NCI-H2029 (cell line): ENCODE measurements around the gene DMWD.
A peak's percentile ranks its signal among the peaks of the same experiment; 100 is the strongest.
"Not testable (repeated sequence)": the region's sequence is repeated elsewhere in the genome, so short reads cannot be mapped to it uniquely, and the experiment has no call there.

Source experiments
- DNase-seq: peaks from one replicate; lab custom pipeline; 2025; lab: John Stamatoyannopoulos, UW

DMWD gene

GRCh38 chr19:45816236-45817009, 23.8 kb upstream of the DMWD start:
- DNase-seq = no peak

DNA sequence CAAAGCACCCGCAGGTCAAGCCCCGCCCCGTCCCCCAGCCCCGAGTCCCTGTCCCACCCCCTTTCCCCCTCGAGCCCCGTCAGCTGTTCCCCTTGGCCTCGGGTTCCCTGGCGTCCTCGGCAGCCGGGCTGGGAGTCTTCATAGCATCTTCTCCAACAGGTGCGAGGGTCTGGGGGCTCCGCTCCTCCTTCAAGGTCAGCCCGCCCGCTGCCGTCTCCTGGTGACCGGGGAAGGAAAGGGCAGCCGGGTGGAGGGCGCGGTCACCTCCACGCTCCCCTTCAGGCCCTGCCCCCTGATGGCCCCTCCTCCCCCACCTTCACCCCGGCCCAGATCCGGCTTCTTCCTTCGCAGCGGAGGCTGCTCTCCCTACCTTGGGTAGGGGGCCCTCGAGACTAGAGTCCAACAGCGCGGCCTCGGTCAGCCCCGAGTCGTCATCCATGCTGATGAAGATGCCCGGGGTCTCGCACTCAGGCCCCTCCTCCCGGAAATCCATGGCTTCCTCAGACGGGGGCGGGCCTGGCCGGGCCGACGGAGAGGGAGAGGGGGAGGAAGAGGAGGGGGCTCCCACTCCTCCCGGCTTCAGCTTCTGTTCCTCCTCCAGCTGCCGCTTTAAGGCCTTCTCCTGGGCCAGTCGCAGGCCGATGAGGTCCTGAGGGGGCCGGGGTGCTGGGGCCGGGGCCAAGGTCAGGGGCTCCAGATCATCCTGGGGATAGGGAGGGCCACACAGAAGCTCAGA, 23.0 kb upstream of the DMWD start:
- DNase-seq = no peak

DNA sequence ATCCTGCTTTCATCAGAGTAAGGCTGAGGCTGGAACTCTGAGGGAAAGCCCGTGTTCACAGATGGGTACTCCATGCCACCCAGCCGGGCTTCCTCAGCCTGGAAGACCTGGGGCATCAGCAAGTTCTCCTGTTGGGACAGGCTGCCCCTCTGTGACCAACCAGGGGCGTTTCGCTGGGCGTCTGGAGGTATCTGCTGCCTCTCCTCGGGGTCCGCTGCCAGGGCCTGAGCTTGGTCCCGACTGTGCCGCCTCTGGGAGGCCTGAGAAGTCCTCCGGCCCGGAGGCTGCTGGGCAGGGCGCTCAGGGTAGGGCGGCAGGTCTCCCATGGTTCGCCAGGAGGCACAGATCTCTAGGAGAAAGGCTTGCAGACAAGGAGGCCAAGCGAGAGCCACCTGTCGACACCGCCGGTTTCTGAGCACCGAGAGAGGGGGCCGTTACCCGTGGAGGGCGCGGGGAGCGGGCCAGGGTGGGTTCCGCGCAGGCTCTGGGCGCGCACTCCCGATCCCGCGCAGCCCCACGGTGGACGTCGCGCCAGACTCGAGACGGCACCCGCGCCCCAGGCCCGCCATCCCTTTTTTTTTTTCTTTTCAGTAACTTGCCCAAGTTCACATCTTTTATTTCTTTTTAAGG, 22.3 kb upstream of the DMWD start, which contains the start of gene RSPH6A:
TSS of gene RSPH6A (minus strand) at position 458 of the 630 bp plus-strand sequence. CDS start at position 326, 132 bp downstream.
- no peak for DNase-seq

- no peak for DNase-seq
These were observed 21.6 kb upstream of the DMWD start for GRCh38 chr19:45814166-45814780.

- DNase-seq = no peak
These were observed 19.7 kb upstream of the DMWD start for GRCh38 chr19:45812297-45812696.

DNA sequence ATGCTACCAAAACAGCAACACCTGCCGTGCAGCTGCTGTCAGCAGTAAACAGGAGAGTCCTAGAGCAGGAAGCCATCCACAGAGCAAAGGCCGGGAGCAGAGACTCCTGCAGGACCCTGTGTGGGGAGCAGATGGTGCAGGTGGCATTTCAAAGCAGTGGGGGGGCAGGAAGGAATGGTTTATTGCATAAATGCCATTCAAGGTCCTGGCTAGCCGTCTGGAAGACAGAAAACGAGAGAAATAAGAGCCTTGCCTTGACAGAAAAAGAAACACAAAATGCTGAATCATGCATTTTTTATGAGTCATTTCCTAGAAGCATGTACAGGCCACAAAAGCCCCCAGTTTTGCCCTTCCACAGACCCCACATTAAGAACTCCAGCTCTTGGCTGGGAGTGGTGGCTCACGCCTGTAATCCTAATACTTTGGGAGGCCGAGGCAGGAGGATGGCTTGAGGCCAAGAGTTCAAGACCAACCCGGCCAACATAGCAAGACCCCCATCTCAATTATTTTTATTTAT, 17.1 kb upstream of the DMWD start:
- peak; percentile 69 for DNase-seq

DNA sequence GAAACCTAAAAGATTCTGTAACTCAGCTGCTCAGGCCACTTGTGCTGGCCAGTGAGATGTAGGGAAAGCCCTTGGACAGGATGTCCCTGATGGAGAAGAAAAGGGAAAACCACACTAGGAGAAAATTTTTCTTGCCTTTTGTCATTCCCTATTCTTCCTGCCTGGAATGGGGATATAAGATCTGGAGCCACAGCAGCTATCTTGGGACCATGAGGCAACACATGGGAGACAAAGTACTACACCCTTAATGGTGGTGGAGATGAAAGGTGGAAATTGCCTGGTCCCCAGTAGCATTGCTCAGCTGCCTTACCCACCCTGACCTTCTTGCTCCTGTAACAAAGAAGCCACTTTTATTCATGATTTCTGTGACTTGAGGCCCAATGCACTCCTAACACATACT, 13.1 kb upstream of the DMWD start:
- no peak for DNase-seq

DNA sequence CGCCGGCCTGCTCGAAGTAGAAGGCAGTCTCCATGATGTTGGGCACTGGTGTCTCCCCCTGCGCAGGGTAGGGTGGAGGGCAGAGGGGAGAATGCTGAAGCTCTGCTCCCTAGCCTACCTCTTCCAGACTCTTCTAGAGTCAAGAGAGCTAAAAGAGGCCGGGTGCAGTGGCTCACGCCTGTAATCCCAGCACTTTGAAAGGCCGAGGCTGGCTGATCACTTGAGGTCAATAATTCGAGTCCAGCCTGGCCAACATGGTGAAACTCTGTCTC, 12.2 kb upstream of the DMWD start:
- no peak for DNase-seq

GRCh38 chr19:45804140-45804958, 11.7 kb upstream of the DMWD start:
- DNase-seq = no peak

DNA sequence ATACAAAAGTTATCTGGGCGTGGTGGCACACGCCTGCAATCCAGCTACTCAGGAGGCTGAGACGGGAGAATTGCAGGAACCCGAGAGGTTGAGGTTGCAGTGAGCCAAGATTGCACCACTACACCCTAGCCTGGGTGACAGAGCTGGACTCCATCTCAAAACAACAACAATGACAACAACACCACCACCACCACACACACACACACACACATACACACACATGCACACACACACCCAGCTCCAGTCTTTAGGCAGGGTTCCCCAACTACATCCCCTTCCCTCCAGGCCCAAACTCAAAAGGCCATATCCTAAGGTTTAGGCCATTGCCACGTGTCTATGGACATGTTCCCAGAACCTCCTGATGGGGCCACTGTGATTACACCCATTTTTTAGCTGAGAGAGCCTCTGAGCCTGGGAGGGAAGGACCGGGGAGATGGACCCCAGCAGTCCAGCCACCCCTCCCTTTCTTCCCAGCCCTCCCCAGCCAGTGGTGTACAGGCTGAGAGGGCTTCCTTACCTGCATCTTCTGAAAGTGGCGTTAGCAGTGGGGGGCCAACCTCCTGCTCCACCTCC, 9.0 kb upstream of the DMWD start:
- DNase-seq = no peak

DNA sequence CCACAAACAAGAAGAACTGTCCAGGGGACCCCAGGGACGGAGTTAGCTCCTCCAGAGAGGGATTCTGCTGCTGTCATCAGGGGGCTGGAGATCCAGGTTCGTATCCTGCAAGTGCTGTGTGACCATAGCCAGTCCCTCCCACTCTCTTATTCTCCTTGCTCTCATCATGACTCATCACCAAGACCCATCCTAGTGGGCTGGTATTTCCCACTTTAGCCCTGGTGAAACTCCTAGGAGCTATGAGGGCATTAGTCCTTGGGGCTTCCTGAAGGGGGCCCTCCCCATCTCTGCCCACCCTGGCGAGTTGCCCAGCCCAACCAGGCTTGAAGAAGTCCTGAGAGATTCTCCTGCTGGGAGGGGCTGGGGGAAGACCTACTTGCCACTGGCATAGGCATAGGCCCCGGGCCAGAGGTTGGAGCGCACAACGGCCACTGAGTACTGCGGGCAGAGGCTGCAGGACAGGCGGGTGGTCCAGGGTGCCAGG, 7.5 kb upstream of the DMWD start:
- DNase-seq = no peak

DNA sequence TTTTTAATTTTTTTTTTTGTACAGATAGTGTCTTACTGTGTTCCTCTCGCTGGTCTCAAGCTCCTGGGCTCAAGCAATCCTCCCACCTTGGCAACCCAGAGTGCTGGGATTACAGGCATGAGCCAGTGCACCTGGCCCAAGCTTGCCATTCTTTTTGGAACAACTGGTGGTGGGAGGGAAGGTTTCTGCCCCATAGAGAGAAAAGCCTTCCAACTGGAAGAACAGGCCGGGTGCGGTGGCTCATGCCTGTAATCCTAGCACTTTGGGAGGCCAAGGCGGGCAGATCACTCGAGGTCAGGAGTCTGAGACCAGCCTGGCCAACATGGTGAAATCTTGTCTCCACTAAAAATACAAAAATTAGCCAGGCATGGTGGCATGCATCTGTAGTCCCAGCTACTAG, 6.9 kb upstream of the DMWD start:
- not testable (repeated sequence) for DNase-seq

DNA sequence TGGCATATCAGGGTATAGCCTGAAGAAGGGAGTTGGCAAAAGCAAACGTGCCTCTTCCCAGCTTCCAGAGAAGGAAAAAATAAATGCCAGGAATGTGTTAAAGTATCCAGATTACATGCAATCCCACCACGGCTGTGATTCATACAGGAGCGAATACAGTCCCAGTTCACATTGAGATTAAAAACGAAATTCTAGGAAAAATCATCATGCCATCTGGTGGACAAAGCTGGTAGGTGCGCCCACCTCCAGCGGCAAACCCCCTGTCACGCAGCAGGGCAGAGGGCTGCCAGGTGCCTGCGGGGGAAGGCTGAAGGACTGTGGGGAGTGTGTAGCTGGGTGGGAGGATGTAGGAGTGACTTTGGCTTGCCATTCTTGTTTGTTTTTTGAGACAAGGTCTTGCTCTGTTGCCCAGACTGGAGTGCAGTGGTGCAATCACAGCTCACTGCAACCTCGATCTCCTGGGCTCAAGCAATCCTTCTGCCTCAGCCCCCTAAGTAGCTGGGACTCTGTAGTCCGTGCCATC, 6.4 kb upstream of the DMWD start:
- peak; percentile 42 for DNase-seq

GRCh38 chr19:45794627-45795026, 2.0 kb upstream of the DMWD start:
- no peak for DNase-seq

GRCh38 chr19:45793876-45794275, 1.2 kb upstream of the DMWD start:
- no peak for DNase-seq

DNA sequence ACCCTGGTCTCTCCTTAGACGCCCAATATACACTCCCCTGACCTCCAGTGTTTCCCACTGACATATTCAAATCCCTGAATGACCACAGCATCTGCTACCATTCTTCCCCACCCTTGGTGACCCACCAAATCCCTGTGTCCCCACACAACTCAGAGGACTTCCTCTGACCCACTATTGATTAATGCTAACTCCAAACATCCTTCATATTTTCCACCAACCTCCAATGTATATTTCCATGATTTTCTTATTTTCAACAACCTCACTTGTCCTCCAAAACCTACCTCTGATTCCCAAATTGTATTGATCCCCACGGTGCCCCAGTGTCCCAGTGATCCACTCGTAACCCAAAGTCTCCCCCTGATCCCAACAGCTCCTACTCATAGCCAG, 526 bp upstream of the DMWD start:
- DNase-seq = no peak

DNA sequence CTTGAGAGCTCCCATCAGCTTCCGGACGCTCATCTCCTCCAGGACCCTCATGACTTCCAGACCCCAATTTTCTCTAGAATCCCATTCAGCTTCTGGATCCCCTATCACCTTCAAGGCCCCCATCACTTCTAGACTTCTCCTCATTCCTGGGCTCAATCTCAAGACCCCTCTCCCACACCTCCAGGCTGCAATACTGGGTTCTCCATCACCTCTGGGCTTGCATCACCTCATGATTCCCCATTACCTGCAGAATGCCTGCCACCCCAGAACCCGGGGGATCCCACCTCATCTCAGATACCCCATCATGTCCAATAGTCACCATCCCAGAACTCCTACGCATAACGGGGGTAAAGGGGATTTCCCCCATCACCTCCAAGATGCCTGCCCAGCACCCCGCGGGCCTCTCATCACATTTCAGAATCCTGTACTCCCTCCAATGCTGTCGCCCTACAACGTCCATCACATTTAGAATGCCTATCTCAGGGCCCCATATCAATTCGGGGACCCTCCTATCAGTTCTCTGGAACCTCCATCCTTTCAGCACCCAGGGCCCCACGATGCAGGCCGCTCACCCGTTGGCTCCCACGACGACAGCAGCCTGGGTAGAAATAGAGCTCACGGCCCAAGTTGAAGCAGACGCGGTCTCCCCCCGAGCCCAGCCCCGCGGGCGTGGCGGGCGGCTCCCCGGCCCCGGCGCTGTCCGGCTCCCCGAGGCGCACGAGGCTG, 738 bp downstream of the DMWD start:
- no peak for DNase-seq

DNA sequence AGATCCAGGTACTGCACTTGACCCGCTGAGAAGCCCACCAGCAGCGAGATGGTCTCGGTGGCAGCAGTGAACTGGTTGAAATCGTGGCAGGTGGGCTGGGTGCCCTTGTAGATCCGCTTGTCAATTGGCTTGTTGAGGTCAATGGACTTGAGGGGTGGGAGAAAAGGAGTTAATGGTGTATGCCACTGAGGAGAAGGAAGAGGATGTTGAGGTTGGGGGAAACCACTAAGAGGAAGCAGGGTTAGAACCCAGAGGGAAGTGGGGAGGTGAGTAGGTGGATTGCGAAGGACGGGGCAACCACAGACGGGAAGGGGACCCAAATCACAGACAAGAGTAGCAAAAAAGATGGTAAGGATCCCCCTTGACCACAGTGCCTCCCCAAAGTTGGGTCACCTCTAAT, 1.7 kb downstream of the DMWD start:
- no peak for DNase-seq

DNA sequence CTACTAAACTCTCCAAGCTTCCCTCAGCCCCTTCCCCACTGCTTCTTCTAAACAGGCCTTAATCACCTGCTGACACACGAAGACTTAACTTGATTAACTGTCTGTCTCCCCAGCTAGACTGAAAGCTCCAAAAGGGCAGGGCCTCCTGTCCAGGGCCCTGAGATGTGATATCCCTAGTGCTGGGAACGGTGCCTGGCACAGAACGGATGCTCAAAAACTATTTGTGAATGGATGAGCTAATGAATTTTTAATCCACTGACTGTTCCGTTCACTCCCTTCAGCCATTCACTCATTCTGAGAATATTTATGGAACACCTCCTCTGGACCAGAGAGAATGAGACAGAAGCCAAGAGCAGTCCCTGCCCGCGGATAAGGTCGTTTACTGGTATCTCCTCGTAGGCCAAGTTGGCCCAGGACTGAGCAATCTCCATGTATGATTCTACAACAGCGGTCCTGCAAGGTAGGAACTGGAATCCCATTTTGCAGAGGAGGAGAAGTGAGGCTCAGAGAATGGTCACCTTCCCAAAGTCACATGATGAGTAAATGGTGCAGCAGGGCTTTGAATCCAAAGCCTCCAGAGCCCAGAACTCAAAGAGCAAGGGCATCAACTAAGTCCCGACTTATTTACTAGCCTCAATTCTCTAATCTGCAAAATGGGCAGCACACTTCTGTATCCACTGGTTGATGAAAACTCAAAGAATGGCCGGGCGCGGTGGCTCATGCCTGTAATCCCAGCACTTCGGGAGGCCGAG, 3.4 kb downstream of the DMWD start:
- no peak for DNase-seq

DNA sequence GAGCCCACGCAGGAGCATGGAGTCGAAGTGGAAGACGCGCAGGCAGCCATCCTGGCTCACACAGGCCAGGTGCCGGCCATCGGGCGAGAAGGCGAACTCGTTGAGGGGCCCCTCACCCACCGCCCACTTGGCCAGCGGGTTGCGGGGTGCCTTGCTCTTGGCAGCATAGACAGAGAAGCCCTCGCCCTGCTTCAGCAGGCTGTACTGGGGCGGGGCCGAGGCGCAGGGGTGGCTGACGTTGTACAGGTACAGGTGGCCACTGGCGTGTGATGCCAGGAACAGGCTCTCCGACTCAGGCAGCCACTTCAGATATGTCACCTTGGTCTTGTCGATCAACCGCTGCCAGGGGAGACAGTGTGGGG, 6.1 kb downstream of the DMWD start:
- DNase-seq = no peak
